Endothelial cell of umbilical vein (primary cell): ENCODE measurements around the gene CCDC91.

ENCODE experiments used
- POLR2A ChIP-seq: IDR thresholded peaks from 2 replicates; pipeline ENCODE4 v1.6.1; 2012; ENCODE audit warnings: low read depth, mild to moderate bottlenecking, control low read depth, low read length
- TF ChIP-seq, protein P1 (sequence below), 2 donors: IDR thresholded peaks; 1 replicate in 1 of 2; 2 replicates in 1 of 2; pipeline ENCODE4 v1.5.1; 2011; ENCODE audit warnings: low read length in 2 of 2, mild to moderate bottlenecking in 2 of 2, moderate library complexity in 2 of 2, control low read depth in 1 of 2, inconsistent platforms in 1 of 2, low read depth in 1 of 2; ENCODE audit not compliant: insufficient read depth in 1 of 2; ENCODE audit errors: extremely low read depth in 1 of 2

DNA sequence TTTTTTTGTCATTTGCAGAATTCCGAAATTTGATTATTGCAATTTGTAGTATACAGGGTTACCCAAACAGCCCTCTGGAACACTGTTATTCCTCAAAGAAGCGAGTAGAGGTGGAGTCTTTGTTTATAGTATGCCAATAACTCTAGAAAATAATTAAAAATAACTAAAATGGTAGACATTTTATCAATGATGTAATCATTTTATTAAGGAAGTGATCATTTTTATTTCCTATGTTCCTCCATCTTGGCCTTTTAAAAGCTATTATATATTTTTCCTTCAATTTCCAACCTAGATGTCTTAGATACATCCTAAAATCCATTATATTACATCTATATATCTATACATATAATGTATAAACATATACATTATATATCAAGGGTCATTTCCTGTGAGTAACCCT lies 106.0 kb downstream of the CCDC91 start:
- TF ChIP-seq, protein P1, sequence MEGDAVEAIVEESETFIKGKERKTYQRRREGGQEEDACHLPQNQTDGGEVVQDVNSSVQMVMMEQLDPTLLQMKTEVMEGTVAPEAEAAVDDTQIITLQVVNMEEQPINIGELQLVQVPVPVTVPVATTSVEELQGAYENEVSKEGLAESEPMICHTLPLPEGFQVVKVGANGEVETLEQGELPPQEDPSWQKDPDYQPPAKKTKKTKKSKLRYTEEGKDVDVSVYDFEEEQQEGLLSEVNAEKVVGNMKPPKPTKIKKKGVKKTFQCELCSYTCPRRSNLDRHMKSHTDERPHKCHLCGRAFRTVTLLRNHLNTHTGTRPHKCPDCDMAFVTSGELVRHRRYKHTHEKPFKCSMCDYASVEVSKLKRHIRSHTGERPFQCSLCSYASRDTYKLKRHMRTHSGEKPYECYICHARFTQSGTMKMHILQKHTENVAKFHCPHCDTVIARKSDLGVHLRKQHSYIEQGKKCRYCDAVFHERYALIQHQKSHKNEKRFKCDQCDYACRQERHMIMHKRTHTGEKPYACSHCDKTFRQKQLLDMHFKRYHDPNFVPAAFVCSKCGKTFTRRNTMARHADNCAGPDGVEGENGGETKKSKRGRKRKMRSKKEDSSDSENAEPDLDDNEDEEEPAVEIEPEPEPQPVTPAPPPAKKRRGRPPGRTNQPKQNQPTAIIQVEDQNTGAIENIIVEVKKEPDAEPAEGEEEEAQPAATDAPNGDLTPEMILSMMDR (IDR thresholded peaks at IDR 0.05; ENCODE audit: extremely low read depth in 1 of 2, insufficient read depth in 1 of 2, low read depth in 1 of 2, low read length in 2 of 2): no peak
- TF ChIP-seq POLR2A: no peak
